WTC11 (cell line): Measurements from ENCODE around the gene C17orf58.

Source experiments
- CBFB ChIP-seq: sonication (generic); formaldehyde crosslinking; IDR thresholded peaks from 2 replicates; pipeline ENCODE4 v1.8.1; 2022; ENCODE audit warnings: mild to moderate bottlenecking, low read depth, missing genetic modification reagents
- CREB1 ChIP-seq: sonication (generic); formaldehyde crosslinking; IDR thresholded peaks from 2 replicates; pipeline ENCODE4 v1.8.0; 2023; ENCODE audit warnings: mild to moderate bottlenecking, missing genetic modification reagents
- FOXK1 ChIP-seq: sonication (generic); formaldehyde crosslinking; IDR thresholded peaks from 2 replicates; pipeline ENCODE4 v1.8.0; 2022; ENCODE audit warnings: mild to moderate bottlenecking, moderate library complexity, missing genetic modification reagents
- TCF7 ChIP-seq: sonication (generic); formaldehyde crosslinking; IDR thresholded peaks from 2 replicates; pipeline ENCODE4 v1.8.0; 2022; ENCODE audit warnings: mild to moderate bottlenecking, low read depth, missing genetic modification reagents, moderate library complexity

GRCh38 chr17:68004201-68004600 lies 7.9 kb upstream of the C17orf58 start:
- no peak for TF ChIP-seq TCF7 (CRISPR knock-in tag)
- TF ChIP-seq CREB1 (CRISPR knock-in tag), result no peak
- TF ChIP-seq FOXK1 (CRISPR knock-in tag), result no peak
- no peak for TF ChIP-seq CBFB (CRISPR knock-in tag)
